ENCODE measurements around the gene TMEM170A. TPM values are rescaled to one million over a fixed set of nuclear protein-coding genes. Genes with fewer than 3 reads are reported as not detected.

Gene TMEM170A
- total and polyA plus RNA-seq, 2 experiments from 2014 or later: 31.0 to 68.5 TPM

DNA sequence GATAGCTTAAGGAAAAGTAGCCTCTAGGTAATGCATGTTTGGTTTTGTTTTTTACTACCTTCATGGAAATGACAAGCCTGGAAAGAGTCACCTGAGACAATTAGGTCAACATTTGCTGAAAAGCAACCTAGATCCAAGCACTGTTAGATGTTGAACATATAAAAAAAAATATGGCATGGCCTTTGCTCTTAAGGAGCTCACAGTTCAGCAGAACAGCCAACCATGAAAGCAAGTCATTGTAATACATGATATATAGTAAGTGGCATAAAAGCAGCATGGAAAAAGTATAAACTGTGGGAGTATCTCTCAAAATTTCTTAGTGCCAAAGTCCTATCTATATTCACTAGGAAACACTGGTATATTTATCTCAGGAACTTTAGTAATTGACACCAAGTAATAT is 62.8 kb downstream of the TMEM170A start (continued):
- TF ChIP-seq, protein P1, sequence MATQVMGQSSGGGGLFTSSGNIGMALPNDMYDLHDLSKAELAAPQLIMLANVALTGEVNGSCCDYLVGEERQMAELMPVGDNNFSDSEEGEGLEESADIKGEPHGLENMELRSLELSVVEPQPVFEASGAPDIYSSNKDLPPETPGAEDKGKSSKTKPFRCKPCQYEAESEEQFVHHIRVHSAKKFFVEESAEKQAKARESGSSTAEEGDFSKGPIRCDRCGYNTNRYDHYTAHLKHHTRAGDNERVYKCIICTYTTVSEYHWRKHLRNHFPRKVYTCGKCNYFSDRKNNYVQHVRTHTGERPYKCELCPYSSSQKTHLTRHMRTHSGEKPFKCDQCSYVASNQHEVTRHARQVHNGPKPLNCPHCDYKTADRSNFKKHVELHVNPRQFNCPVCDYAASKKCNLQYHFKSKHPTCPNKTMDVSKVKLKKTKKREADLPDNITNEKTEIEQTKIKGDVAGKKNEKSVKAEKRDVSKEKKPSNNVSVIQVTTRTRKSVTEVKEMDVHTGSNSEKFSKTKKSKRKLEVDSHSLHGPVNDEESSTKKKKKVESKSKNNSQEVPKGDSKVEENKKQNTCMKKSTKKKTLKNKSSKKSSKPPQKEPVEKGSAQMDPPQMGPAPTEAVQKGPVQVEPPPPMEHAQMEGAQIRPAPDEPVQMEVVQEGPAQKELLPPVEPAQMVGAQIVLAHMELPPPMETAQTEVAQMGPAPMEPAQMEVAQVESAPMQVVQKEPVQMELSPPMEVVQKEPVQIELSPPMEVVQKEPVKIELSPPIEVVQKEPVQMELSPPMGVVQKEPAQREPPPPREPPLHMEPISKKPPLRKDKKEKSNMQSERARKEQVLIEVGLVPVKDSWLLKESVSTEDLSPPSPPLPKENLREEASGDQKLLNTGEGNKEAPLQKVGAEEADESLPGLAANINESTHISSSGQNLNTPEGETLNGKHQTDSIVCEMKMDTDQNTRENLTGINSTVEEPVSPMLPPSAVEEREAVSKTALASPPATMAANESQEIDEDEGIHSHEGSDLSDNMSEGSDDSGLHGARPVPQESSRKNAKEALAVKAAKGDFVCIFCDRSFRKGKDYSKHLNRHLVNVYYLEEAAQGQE (IDR thresholded peaks at IDR 0.05; ENCODE audit: unreplicated experiment): no peak
- TF ChIP-seq, protein P2, sequence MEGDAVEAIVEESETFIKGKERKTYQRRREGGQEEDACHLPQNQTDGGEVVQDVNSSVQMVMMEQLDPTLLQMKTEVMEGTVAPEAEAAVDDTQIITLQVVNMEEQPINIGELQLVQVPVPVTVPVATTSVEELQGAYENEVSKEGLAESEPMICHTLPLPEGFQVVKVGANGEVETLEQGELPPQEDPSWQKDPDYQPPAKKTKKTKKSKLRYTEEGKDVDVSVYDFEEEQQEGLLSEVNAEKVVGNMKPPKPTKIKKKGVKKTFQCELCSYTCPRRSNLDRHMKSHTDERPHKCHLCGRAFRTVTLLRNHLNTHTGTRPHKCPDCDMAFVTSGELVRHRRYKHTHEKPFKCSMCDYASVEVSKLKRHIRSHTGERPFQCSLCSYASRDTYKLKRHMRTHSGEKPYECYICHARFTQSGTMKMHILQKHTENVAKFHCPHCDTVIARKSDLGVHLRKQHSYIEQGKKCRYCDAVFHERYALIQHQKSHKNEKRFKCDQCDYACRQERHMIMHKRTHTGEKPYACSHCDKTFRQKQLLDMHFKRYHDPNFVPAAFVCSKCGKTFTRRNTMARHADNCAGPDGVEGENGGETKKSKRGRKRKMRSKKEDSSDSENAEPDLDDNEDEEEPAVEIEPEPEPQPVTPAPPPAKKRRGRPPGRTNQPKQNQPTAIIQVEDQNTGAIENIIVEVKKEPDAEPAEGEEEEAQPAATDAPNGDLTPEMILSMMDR (conservative IDR thresholded peaks at IDR 0.05; ENCODE audit: low read depth in 2 of 2): no peak
- TF ChIP-seq, protein P3, sequence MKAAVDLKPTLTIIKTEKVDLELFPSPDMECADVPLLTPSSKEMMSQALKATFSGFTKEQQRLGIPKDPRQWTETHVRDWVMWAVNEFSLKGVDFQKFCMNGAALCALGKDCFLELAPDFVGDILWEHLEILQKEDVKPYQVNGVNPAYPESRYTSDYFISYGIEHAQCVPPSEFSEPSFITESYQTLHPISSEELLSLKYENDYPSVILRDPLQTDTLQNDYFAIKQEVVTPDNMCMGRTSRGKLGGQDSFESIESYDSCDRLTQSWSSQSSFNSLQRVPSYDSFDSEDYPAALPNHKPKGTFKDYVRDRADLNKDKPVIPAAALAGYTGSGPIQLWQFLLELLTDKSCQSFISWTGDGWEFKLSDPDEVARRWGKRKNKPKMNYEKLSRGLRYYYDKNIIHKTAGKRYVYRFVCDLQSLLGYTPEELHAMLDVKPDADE (IDR thresholded peaks at IDR 0.05): no peak
- no peak for TF ChIP-seq EZH2 (IDR thresholded peaks at IDR 0.05; ENCODE audit: low read depth, unreplicated experiment)

DNA sequence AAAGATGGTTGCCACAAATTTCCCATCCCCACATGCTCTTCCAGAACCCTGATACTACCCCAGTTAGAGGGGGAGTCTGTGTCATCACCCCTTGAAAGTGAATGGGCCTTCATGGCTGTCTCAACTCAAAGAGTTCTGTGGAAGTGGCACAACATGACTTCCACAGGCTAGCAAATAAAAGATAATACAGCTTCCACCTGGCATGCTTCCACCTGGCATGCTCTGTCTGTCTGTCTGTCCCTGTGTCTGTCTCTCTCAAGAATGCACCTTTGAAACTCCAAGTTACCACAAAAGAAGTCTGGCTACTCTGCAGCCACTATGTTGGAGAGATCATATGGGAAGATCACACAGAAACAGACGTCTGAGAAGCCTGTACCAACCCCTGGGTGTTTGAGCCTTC is 66.2 kb downstream of the TMEM170A start:
- Histone ChIP-seq H3K27ac (ENCODE audit: low read depth) (0 out of 2 replicates have a peak overlapping the region, but pooled peaks have one; percentile 7), H4K20me1 (replicated peaks; ENCODE audit: insufficient read depth) (peaks cover 9% of the 10 kb centered on the region), H3K9me2 (ENCODE audit: insufficient read depth) (no peaks in the 10 kb centered on the region), H3K4me1 (ENCODE audit: insufficient read depth) (no peaks in the 10 kb centered on the region), H3K4me3 (no peak overlapping the region), H2AFZ (no peak overlapping the region), H3K79me2 (replicated peaks; ENCODE audit: insufficient read depth) (peaks cover 12% of the 10 kb centered on the region; the same call in 1 of the 2 replicates), H3K36me3 (ENCODE audit: insufficient read depth) (peaks cover 5% of the 10 kb centered on the region; the same call in 1 of the 2 replicates), H3K4me2 (no peak overlapping the region), H3F3A (replicated peaks; ENCODE audit: low read depth) (0 out of 2 replicates have a peak, but pooled peaks cover 1% of the 10 kb centered on the region), H3K27me3 (ENCODE audit: insufficient read depth) (no peaks in the 10 kb centered on the region)
- peaks cover 2% of the 10 kb centered on the region; the same call in 2 of the 3 replicates for H3K4me1 Mint-ChIP-seq
- peaks cover 19% of the 10 kb centered on the region for H3K36me3 Mint-ChIP-seq (ENCODE audit: low read depth)
- no peak overlapping the region for H3K4me3 Mint-ChIP-seq
- H3K9me3 Mint-ChIP-seq: no peaks in the 10 kb centered on the region
- ATAC-seq (no peak), DNase-seq (ENCODE audit: low spot score) (no peak)
- no peaks in the 10 kb centered on the region for H3K27me3 Mint-ChIP-seq (ENCODE audit: insufficient read depth, low read depth, poor library complexity)
- H3K27ac Mint-ChIP-seq: no peak overlapping the region
- TF ChIP-seq, protein P4, sequence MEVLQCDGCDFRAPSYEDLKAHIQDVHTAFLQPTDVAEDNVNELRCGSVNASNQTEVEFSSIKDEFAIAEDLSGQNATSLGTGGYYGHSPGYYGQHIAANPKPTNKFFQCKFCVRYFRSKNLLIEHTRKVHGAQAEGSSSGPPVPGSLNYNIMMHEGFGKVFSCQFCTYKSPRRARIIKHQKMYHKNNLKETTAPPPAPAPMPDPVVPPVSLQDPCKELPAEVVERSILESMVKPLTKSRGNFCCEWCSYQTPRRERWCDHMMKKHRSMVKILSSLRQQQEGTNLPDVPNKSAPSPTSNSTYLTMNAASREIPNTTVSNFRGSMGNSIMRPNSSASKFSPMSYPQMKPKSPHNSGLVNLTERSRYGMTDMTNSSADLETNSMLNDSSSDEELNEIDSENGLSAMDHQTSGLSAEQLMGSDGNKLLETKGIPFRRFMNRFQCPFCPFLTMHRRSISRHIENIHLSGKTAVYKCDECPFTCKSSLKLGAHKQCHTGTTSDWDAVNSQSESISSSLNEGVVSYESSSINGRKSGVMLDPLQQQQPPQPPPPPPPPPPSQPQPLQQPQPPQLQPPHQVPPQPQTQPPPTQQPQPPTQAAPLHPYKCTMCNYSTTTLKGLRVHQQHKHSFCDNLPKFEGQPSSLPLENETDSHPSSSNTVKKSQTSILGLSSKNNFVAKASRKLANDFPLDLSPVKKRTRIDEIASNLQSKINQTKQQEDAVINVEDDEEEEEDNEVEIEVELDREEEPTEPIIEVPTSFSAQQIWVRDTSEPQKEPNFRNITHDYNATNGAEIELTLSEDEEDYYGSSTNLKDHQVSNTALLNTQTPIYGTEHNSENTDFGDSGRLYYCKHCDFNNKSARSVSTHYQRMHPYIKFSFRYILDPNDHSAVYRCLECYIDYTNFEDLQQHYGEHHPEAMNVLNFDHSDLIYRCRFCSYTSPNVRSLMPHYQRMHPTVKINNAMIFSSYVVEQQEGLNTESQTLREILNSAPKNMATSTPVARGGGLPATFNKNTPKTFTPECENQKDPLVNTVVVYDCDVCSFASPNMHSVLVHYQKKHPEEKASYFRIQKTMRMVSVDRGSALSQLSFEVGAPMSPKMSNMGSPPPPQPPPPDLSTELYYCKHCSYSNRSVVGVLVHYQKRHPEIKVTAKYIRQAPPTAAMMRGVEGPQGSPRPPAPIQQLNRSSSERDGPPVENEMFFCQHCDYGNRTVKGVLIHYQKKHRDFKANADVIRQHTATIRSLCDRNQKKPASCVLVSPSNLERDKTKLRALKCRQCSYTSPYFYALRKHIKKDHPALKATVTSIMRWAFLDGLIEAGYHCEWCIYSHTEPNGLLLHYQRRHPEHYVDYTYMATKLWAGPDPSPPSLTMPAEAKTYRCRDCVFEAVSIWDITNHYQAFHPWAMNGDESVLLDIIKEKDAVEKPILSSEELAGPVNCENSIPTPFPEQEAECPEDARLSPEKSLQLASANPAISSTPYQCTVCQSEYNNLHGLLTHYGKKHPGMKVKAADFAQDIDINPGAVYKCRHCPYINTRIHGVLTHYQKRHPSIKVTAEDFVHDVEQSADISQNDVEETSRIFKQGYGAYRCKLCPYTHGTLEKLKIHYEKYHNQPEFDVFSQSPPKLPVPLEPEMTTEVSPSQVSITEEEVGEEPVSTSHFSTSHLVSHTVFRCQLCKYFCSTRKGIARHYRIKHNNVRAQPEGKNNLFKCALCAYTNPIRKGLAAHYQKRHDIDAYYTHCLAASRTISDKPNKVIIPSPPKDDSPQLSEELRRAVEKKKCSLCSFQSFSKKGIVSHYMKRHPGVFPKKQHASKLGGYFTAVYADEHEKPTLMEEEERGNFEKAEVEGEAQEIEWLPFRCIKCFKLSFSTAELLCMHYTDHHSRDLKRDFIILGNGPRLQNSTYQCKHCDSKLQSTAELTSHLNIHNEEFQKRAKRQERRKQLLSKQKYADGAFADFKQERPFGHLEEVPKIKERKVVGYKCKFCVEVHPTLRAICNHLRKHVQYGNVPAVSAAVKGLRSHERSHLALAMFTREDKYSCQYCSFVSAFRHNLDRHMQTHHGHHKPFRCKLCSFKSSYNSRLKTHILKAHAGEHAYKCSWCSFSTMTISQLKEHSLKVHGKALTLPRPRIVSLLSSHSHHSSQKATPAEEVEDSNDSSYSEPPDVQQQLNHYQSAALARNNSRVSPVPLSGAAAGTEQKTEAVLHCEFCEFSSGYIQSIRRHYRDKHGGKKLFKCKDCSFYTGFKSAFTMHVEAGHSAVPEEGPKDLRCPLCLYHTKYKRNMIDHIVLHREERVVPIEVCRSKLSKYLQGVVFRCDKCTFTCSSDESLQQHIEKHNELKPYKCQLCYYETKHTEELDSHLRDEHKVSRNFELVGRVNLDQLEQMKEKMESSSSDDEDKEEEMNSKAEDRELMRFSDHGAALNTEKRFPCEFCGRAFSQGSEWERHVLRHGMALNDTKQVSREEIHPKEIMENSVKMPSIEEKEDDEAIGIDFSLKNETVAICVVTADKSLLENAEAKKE (CRISPR knock-in tag; IDR thresholded peaks at IDR 0.05): no peak
- TF ChIP-seq EZH2phosphoT487 (IDR thresholded peaks at IDR 0.05; ENCODE audit: unreplicated experiment) (no peak), ZNF331 (CRISPR knock-in tag; IDR thresholded peaks at IDR 0.05; ENCODE audit: low read depth) (no peak), NANOG (IDR thresholded peaks at IDR 0.05; ENCODE audit: borderline replicate concordance) (no peak), JUNB (IDR thresholded peaks at IDR 0.05; ENCODE audit: unreplicated experiment) (no peak), ZNF114 (CRISPR knock-in tag; IDR thresholded peaks at IDR 0.05) (no peak)

All from GM23338 (cell line).